ENCODE results near the gene NRSN2.
A peak's percentile ranks its signal among the peaks of the same experiment; 100 is the strongest.

Gene NRSN2

GRCh38 chr20:383889-384288, 37.0 kb downstream of the NRSN2 start:
- TF ChIP-seq ZFX (IDR thresholded peaks at IDR 0.05; ENCODE audit: borderline replicate concordance) (no peak), CTCF (IDR thresholded peaks at IDR 0.05) (no peak)

DNA sequence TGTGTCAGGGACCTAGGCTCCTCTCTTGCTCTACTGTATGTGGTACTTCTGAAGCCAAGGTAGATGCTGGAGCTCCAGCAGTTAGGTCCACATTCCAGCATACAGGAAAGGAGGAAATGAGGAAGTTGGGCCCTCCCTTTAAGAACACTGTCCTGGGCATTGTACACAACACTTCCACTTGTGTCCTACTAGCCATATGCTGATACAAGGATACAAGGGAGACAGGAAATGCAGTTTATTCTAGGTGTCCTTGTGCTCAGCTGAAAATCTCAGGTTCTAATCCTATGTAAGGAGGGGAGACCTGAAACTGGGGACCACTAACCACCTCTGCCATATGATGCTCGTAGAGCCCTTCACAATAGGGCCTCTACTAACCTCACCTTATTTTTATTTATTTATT, 37.8 kb downstream of the NRSN2 start:
- peak overlapping the region; percentile 99 for H3K27ac ChIP-seq

More at GRCh38 chr20:383889-384288, 37.0 kb downstream of the NRSN2 start:
- H3K27ac ChIP-seq = peak overlapping the region; percentile 99

DNA sequence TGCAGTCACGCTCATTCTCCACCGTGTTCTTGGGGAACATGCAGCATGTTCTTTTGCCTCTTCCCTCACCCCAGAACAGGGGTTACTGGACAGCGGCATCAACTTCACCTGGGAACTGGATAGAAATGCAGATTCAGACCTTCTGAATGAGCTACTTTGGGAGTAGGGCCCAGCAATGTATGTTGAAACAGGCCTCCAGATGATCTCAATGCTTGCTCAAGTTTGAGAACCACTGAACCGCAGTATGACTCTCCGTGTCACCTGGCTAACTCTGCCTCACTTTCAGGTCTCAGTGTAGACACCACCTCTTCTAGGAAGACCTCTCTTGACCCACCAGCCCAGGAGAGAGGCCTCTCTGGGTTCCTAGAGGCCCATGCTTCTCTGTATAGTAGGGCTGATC, 38.5 kb downstream of the NRSN2 start:
- TF ChIP-seq ZFX (IDR thresholded peaks at IDR 0.05; ENCODE audit: borderline replicate concordance) (no peak), CTCF (IDR thresholded peaks at IDR 0.05) (no peak)
- peak overlapping the region; percentile 99 for H3K27ac ChIP-seq

More for the DNA sequence above, 37.8 kb downstream of the NRSN2 start:
- TF ChIP-seq ZFX (IDR thresholded peaks at IDR 0.05; ENCODE audit: borderline replicate concordance) (no peak), CTCF (IDR thresholded peaks at IDR 0.05) (no peak)

DNA sequence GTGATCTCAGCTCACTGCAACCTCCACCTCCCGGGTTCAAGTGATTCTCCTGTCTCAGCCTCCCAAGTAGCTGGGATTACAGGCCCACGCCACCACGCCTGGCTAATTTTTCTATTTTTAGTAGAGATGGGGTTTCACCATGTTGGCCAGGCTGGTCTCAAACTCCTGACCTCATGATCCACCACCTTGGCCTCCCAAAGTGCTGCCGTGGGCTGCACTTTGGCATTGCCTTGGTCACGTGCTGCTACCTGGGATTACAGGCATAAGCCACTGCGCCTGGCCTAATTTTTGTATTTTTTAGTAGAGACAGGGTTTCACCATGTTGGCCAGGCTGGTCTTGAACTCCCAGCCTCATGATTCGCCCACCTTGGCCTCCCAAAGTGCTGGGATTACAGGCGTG, 39.7 kb downstream of the NRSN2 start:
- peak overlapping the region; percentile 99 for H3K27ac ChIP-seq

DNA sequence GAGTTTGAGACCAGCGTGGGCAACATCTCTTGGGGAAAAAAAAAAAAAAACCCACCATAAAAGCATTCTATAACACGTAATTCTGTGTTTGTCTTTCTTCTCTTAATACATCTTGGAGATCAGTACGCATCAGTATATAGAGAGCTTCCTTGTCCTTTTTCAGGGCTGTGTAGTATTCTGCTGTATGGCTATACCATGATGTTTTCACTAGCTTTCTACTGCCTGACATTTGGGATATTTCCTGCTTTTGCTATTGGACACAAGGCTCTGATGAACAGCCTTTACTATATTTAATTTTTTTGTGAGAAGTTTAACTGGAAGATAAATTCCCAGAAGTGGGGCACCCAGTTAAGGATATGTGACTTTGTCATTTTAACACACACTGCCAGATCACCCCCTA, 40.6 kb downstream of the NRSN2 start:
- H3K27ac ChIP-seq = peak overlapping the region; percentile 99
- TF ChIP-seq CTCF (IDR thresholded peaks at IDR 0.05) (no peak), ZFX (IDR thresholded peaks at IDR 0.05; ENCODE audit: borderline replicate concordance) (no peak)

DNA sequence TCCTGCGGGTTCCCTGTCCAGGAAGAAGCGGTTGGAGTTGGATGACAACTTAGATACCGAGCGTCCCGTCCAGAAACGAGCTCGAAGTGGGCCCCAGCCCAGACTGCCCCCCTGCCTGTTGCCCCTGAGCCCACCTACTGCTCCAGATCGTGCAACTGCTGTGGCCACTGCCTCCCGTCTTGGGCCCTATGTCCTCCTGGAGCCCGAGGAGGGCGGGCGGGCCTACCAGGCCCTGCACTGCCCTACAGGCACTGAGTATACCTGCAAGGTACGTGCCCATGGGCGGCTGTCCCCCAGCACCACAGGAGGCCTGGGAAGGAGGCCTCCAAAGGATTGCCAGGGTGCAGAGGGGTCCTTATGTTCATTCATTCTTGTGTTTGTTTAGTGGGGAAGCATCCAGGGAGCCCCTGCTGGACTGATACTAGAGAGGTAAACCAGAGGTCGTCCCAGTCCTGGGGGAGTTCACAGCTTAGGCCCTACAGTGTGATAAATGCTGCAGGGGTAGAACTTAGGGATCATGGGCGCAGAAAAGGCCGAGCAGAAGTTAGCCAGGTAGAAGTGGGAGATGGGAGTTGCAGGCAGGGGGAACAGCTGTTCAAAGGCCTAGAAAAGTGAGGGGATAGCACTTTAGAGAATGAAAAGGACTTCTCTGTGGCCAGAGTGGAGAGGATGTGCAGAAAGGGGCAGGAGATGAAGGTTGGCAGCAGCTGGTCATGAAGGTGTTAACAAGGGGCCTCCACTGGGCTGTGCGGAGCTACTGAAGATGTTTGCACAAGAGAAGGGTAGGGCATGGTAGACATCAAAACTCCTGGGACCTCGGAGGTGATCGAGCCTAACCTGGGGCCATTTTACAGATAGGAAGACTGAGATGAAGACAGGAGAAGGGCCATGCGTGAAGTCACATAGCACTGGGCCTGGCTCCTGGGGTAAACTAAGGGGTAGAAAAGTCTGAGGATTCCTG, 41.4 kb downstream of the NRSN2 start:
- TF ChIP-seq ZFX (IDR thresholded peaks at IDR 0.05; ENCODE audit: borderline replicate concordance) = no peak
- no peak for TF ChIP-seq CTCF (IDR thresholded peaks at IDR 0.05)
- H3K27ac ChIP-seq = peak overlapping the region; percentile 99

- TF ChIP-seq CTCF (IDR thresholded peaks at IDR 0.05) = no peak
- no peak for TF ChIP-seq ZFX (IDR thresholded peaks at IDR 0.05; ENCODE audit: borderline replicate concordance)
- peak overlapping the region; percentile 99 for H3K27ac ChIP-seq
Measured at GRCh38 chr20:389220-389619, 42.3 kb downstream of the NRSN2 start.

Measured in 22Rv1 (cell line).